Right ventricle myocardium superior (tissue), 1 donor: ENCODE results near the gene PALLD. TPM values are rescaled to one million over a fixed set of nuclear protein-coding genes. Genes with fewer than 3 reads are reported as not detected.
A peak's percentile ranks its signal among the peaks of the same experiment; 100 is the strongest.

ENCODE experiments used
- ATAC-seq: fragments of 200-7000 bp; cut with Tn5 transposase; one replicate; pipeline ENCODE4 v1.9.1; 2020; ENCODE audit warnings: mild to moderate bottlenecking; ENCODE audit not compliant: poor library complexity
- DNase-seq: peaks from one replicate; pipeline ENCODE4 v3.0.0-alpha.2; 2020
- intact Hi-C: fragments of 100-400 bp; cut with DNase I; formaldehyde crosslinking; loops from one replicate; pipeline ENCODE4 v1.11.2; 2022
- total RNA-seq: library from RNA; stranded (reverse); fragmentation: NEBNext Ultra II Directional; extraction: Animal tissue kit (Norgen Biotek cat#: 25700); gene quantifications from one replicate; pipeline ENCODE4 v1.2.1, GENCODE V29; 2021
- donor health status: DM: no; HTN: yes; CAD: no; lungs with severe emphysema.

PALLD gene
- total RNA-seq, 1 donor from 2014 or later = 979 TPM

DNA sequence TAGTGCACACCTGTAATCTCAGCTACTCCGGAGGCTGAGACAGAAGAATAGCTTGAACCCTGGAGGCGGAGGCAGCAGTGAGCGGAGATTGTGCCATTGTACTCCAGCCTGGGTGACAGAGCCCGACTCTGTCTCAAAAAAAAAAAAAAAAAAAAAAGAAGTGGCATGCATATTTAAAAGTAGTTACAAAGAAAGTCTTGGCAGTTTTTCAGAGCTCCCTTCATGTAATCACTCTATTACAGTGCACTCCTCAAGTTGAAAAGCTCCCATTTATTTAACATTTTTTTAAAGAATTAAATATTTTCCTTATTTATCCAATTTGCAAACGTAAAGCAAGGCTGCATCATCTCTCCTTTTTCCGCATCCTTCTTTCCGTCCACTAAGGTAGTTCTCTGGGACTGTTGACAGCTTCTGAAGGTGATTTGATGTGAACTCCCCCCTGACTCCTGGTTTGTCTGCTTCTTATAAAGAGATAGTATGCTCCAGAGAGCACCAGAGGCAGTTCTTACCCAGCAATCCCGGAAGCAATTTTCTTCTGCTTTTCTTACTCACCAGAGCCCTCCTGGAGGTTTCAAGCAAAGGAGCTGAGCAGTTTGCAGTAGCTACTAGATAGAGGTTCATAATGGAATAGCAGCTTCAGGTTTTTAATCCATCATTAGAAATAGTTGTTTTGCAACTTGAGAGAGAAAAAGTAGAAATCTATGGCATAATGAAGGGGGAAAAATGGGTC lies 151.0 kb downstream of the PALLD start:
- ATAC-seq = no peak
- intact Hi-C loops = no loop called here

DNA sequence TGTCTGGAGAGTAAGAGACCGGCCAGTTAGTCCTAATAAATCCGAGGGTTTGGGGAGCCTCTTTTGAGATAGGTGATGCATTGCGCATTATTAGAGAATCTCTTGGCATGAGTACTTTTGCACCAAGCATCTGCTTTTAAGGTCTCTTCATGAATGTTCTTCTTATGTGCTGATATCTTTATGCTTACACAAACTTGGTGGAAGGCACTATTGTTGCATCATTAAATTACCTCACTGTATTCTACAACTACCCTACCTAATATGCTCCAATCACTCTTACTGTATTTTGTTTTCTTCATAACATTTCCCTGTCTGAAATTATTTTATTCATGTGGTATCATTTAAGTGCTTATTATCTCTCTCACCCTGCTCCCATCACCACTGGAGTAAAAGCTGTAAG lies 151.6 kb downstream of the PALLD start:
- intact Hi-C loops = no loop called here
- ATAC-seq (no peak), DNase-seq (no peak)

More for the DNA sequence above, 151.0 kb downstream of the PALLD start:
- no peak for DNase-seq

DNA sequence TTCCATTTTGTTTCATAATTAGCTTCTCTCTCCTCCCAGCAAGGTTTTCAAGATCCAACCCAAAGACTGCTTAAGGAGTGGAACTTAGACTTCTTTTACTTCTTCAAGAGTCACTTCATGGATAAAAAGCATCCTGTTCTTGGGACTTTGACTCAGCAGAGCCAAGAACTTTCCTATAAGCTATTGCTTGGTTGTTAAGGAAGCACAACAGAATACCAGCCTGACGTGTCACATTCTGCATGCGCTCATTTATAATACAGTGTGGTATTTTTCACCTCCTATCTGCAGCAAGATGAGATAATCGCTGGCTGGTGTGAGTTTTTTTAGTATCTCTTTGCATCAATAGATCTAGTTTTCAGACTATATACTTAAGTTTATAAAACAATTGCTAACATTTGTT lies 152.1 kb downstream of the PALLD start:
- ATAC-seq (no peak), DNase-seq (no peak)
- intact Hi-C loops = no loop called here

GRCh38 chr4:168651374-168651773 lies 154.5 kb downstream of the PALLD start:
- intact Hi-C loops = no loop called here
- ATAC-seq (peak; percentile 43), DNase-seq (no peak)

DNA sequence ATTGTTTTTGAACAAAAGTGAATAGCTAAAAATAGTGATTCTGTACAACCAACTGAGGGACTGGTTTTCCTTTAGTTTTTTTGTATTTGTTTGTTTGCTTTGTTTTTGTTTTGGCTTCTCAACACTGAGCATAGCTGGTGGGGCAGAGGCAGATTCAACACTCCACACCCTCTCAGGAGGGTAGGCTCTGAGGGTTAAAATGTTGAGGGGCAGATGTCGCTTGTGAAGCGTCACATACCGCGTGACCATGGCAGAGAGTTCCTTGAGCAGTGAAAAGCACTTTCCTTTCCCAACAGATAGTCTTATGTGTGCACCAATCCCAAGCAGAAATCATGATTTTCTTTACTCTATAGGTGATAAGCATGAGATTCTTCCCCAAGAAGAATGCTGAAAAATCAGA lies 155.0 kb downstream of the PALLD start:
- ATAC-seq (no peak), DNase-seq (no peak)
- intact Hi-C loops = no loop called here

GRCh38 chr4:168652755-168653154 lies 155.9 kb downstream of the PALLD start:
- DNase-seq (no peak), ATAC-seq (no peak)
- intact Hi-C loops = no loop called here

GRCh38 chr4:168654104-168654847 lies 157.4 kb downstream of the PALLD start:
- ATAC-seq (no peak), DNase-seq (no peak)
- intact Hi-C loops = no loop called here

GRCh38 chr4:168654848-168655174 lies 158.0 kb downstream of the PALLD start:
- no peak for ATAC-seq
- DNase-seq = no peak
- intact Hi-C loops = no loop called here

DNA sequence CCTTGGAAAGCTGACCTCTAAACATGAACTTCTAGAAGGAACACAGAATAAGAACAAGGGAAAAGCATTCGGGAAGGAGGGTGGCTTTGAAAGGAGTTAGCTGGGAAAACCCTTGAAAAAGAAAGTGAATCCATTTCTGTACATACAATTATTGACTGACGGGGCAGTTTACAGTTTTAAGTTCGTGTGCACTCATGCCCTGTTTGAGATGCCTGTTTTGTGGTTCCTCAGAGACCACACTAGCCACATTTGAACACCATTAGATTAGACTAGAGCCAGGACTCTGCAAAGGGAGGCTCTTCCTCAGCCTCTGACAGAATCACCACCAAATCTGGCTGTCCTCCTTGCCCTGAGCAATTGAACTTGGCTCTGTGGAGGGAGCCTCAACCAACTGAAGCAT lies 158.3 kb downstream of the PALLD start:
- intact Hi-C loops = no loop called here
- ATAC-seq (no peak), DNase-seq (no peak)

DNA sequence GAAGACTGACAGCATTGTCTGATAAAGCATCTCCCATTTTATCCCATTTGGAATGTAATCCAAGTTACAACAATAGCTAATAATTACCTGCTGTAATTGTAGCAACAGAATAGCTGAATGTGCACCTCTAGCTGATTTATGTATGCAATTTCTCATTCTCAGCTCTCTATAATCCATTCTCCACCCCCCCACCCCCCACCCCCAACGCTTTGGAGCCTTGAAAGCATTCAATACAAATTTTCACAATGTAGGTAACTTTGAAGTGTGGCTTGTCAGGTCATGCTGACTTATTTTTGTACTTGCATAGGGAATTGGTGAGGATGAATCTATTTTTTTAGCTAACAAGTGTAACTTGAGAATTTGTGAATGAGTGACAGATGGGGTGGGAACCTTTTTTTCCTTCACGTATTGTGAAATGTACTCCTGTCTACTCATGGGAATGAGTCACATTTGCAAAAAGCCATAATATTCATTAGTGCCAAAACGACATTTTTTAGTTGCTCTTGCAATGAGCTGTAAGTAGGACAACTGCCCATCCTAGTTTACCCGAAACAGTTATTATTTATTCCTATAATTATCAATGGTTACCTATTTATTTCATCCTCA lies 159.3 kb downstream of the PALLD start:
- intact Hi-C loops = no loop called here
- no peak for DNase-seq
- no peak for ATAC-seq

GRCh38 chr4:168656946-168657473 lies 160.2 kb downstream of the PALLD start:
- no peak for ATAC-seq
- intact Hi-C loops = no loop called here
- DNase-seq = no peak

- DNase-seq = no peak
- intact Hi-C loops = no loop called here
Measured at GRCh38 chr4:168658751-168659150, 161.9 kb downstream of the PALLD start.

DNA sequence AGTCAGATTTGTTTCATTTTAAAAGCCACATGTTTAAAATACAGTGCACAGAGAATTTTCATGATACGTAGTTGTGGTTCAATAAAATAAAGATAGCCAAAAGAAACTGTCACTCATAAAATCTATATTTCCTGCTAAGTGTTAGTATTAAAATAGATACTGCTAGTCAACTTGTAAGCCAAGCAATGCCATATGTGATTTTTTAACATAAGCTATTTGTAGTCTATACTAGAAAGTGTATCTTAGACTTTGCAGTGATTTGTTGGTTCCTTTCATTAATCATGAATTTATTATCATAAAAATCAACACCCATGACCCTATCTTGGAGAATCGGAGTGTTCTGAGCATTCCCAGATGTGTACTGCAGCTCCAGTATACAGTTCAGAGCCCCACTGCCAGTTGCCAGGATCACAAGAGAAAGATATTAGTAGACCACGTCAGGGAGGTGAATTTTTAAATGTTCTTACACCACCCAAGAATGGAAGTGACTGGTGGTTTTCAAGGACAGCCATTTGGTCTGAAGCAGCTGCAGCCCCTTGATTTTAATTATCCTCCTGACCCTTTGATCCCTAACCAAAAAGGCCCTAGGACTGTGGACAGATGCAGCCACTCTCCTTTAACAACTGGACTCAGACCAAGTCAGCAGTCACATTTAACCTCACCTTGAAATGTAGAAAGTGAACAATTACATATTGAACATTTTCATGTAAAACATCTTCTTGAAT lies 163.1 kb downstream of the PALLD start:
- intact Hi-C loops = no loop called here
- ATAC-seq (peak; percentile 36), DNase-seq (no peak)

More at GRCh38 chr4:168658751-168659150, 161.9 kb downstream of the PALLD start:
- no peak for ATAC-seq

GRCh38 chr4:168662297-168662984 lies 165.6 kb downstream of the PALLD start:
- ATAC-seq = no peak
- no peak for DNase-seq
- intact Hi-C loops = no loop called here

GRCh38 chr4:168664242-168664891 lies 167.5 kb downstream of the PALLD start:
- ATAC-seq = no peak
- no peak for DNase-seq
- intact Hi-C loops = no loop called here

DNA sequence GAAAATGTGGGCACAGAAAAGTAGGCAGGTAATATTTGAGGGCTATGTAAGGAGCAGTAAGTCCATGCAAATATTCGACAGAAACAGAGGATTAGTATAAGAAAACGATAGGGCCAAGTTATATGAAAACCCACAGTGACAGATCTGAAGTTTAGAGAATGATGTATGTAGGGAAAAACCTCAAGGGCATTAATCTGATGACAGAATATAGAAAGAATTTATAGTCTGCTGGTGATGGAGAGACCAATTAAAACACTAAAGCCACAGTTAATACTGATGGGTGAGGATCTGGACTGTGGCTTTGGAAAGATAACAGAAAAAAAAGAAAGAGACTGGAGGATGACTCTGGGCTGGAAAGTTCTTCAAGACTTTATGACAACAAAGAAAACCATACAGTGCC lies 169.7 kb downstream of the PALLD start:
- no peak for DNase-seq
- no peak for ATAC-seq
- intact Hi-C loops = no loop called here

- intact Hi-C loops = no loop called here
- no peak for ATAC-seq
- DNase-seq = no peak
Measured at GRCh38 chr4:168667376-168667775, 170.5 kb downstream of the PALLD start.

DNA sequence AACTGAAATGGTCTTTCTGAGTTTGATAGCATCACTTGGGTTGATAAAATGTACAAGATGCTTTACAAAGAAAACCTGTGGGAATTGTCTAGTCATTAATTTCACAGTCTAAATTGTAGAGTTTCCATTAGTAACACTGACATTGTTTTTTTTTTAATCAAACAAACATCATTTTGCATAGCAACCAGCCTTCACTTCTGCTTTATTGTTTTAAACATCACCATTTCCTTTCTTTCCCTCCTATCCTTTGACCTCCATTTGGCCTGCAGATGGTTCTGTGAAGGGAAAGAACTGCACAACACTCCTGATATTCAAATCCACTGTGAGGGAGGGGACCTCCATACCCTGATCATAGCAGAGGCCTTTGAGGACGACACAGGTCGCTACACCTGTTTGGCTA lies 171.1 kb downstream of the PALLD start:
- intact Hi-C loops = no loop called here
- no peak for DNase-seq
- no peak for ATAC-seq
